ENCODE measurements around the gene SOS1.

GRCh38 chr2:38981670-38982357 is 139.0 kb downstream of the SOS1 start:
- TF ChIP-seq JUN (CRISPR knock-in tag; IDR thresholded peaks at IDR 0.05) (no peak), CTCF (IDR thresholded peaks at IDR 0.05) (no peak), FOXP1 (CRISPR knock-in tag; IDR thresholded peaks at IDR 0.05; ENCODE audit: borderline replicate concordance) (no peak), ESRRA (CRISPR knock-in tag; IDR thresholded peaks at IDR 0.05; ENCODE audit: borderline replicate concordance) (no peak), USF2 (CRISPR knock-in tag; IDR thresholded peaks at IDR 0.05) (no peak), ZNF281 (CRISPR knock-in tag; IDR thresholded peaks at IDR 0.05) (no peak)

All from WTC11 (cell line).